ENCODE data around the gene STARD9.

- TF ChIP-seq CTCF (conservative IDR thresholded peaks at IDR 0.05): no peak
- no peak for TF ChIP-seq EZH2 (IDR thresholded peaks at IDR 0.05; ENCODE audit: low read depth)
Observed at GRCh38 chr15:42724276-42724675, 148.9 kb downstream of the STARD9 start.

Data from PC-9 (cell line).